Endometrial microvascular endothelial cells (primary cell): ENCODE measurements around the gene LRRC63. TPM values are rescaled to one million over a fixed set of nuclear protein-coding genes. Genes with fewer than 3 reads are reported as not detected.

Experiments
- in situ Hi-C: cut with HindIII; loops from 2 replicates; pipeline ENCODE4 v1.10.0; 2017; ENCODE audit warnings: low sequenced_read_pairs, low pct_unique_long_range_greater_than_20kb; ENCODE audit errors: inconsistent ontology term
- total RNA-seq: library from RNA; depleted of rRNA; stranded (reverse); fragments of >200 nt; gene quantifications from one replicate; pipeline ENCODE4 v1.2.3, GENCODE V29; 2015; ENCODE audit errors: inconsistent ontology term

Gene LRRC63
- total RNA-seq, 1 donor from 2014 or later, result not detected

- in situ Hi-C loops, result no loop called here
Observed at GRCh38 chr13:46179969-46180763, 31.6 kb upstream of the LRRC63 start.

- in situ Hi-C loops, result no loop called here
Observed at GRCh38 chr13:46181377-46181839, 30.3 kb upstream of the LRRC63 start.

GRCh38 chr13:46181840-46182490, 29.8 kb upstream of the LRRC63 start, which contains the start of gene LCP1:
Gene LCP1, minus strand, starts transcription at chr13:46182177. Its CDS starts 22,515 bp downstream, at chr13:46159662.
- in situ Hi-C loops, result no loop called here

- in situ Hi-C loops, result no loop called here
Observed at GRCh38 chr13:46182491-46182877, 29.2 kb upstream of the LRRC63 start.

- in situ Hi-C loops, result no loop called here
Observed at GRCh38 chr13:46183018-46183946, 28.4 kb upstream of the LRRC63 start.

- in situ Hi-C loops, result no loop called here
Observed at GRCh38 chr13:46184277-46184699, 27.4 kb upstream of the LRRC63 start.

- in situ Hi-C loops, result no loop called here
Observed at GRCh38 chr13:46185634-46186033, 26.1 kb upstream of the LRRC63 start.

- in situ Hi-C loops, result no loop called here
Observed at GRCh38 chr13:46192412-46192811, 19.3 kb upstream of the LRRC63 start.

- in situ Hi-C loops, result no loop called here
Observed at GRCh38 chr13:46195016-46195415, 16.7 kb upstream of the LRRC63 start.

- in situ Hi-C loops, result no loop called here
Observed at GRCh38 chr13:46197299-46198048, 14.3 kb upstream of the LRRC63 start.

GRCh38 chr13:46198696-46199193, 13.0 kb upstream of the LRRC63 start:
- in situ Hi-C loops, result no loop called here

- in situ Hi-C loops, result no loop called here
Observed at GRCh38 chr13:46202188-46202795, 9.4 kb upstream of the LRRC63 start.

- in situ Hi-C loops, result no loop called here
Observed at GRCh38 chr13:46202966-46203365, 8.8 kb upstream of the LRRC63 start.

- in situ Hi-C loops, result no loop called here
Observed at GRCh38 chr13:46206143-46206542, 5.6 kb upstream of the LRRC63 start.

GRCh38 chr13:46207828-46208227, 3.9 kb upstream of the LRRC63 start:
- in situ Hi-C loops, result no loop called here

- in situ Hi-C loops, result no loop called here
Observed at GRCh38 chr13:46210362-46211083, 1.2 kb upstream of the LRRC63 start.

GRCh38 chr13:46211116-46211482, 629 bp upstream of the LRRC63 start:
- in situ Hi-C loops, result no loop called here
